Skin epidermis (tissue), 12 donors: ENCODE data around the gene FRMD1.
"Not testable (repeated sequence)": the region's sequence is repeated elsewhere in the genome, so short reads cannot be mapped to it uniquely, and the experiment has no call there.

ENCODE experiments used
- H3K27ac ChIP-seq, 21 experiments: fragments of 200-600 bp; sonication (generic) in 11 of 21; one replicate each; pipeline ENCODE4 v1.5.0; 2020; ENCODE audit warnings: mild to moderate bottlenecking in 3 of 21, inconsistent platforms in 2 of 21, moderate library complexity in 2 of 21
- H3K4me3 ChIP-seq, 7 experiments: fragments of 200-600 bp; sonication (generic) in 2 of 7; one replicate each; pipeline ENCODE4 v1.5.0; 2020; ENCODE audit warnings: inconsistent platforms in 2 of 7, mild to moderate bottlenecking in 2 of 7, moderate library complexity in 1 of 7

The FRMD1 gene

GRCh38 chr6:168084465-168085160, 5.6 kb upstream of the FRMD1 start:
- Histone ChIP-seq H3K4me3 (no peak overlapping the region), H3K27ac (no peak overlapping the region)

- Histone ChIP-seq H3K27ac (no peak overlapping the region), H3K4me3 (no peak overlapping the region)
These were observed 4.5 kb upstream of the FRMD1 start for GRCh38 chr6:168083514-168083885.

GRCh38 chr6:168082860-168083513, 4.0 kb upstream of the FRMD1 start:
- Histone ChIP-seq H3K27ac (no peak overlapping the region), H3K4me3 (no peak overlapping the region)

- no peak overlapping the region for H3K27ac ChIP-seq
- no peak overlapping the region for H3K4me3 ChIP-seq
These were observed 3.0 kb upstream of the FRMD1 start for GRCh38 chr6:168081858-168082546.

GRCh38 chr6:168080393-168081077, 1.5 kb upstream of the FRMD1 start:
- H3K4me3 ChIP-seq: no peak overlapping the region
- no peak overlapping the region for H3K27ac ChIP-seq

GRCh38 chr6:168078175-168078942, 653 bp downstream of the FRMD1 start:
- Histone ChIP-seq H3K4me3 (no peak overlapping the region), H3K27ac (no peak overlapping the region)

GRCh38 chr6:168077401-168077800, 1.6 kb downstream of the FRMD1 start:
- not testable (repeated sequence) for H3K27ac ChIP-seq, H3K4me3 ChIP-seq

GRCh38 chr6:168075787-168076202, 3.2 kb downstream of the FRMD1 start:
- Histone ChIP-seq H3K27ac (no peak overlapping the region), H3K4me3 (no peak overlapping the region)

GRCh38 chr6:168075216-168075615, 3.8 kb downstream of the FRMD1 start:
- Histone ChIP-seq H3K4me3 (no peak overlapping the region), H3K27ac (no peak overlapping the region)

GRCh38 chr6:168073937-168074730, 4.9 kb downstream of the FRMD1 start:
- Histone ChIP-seq H3K4me3 (no peak overlapping the region), H3K27ac (no peak overlapping the region)

GRCh38 chr6:168072730-168073129, 6.3 kb downstream of the FRMD1 start:
- no peak overlapping the region for H3K27ac ChIP-seq
- H3K4me3 ChIP-seq: no peak overlapping the region

GRCh38 chr6:168072261-168072660, 6.8 kb downstream of the FRMD1 start:
- no peak overlapping the region for H3K27ac ChIP-seq
- no peak overlapping the region for H3K4me3 ChIP-seq

- H3K27ac ChIP-seq: no peak overlapping the region
- no peak overlapping the region for H3K4me3 ChIP-seq
These were observed 7.4 kb downstream of the FRMD1 start for GRCh38 chr6:168071620-168072019.

GRCh38 chr6:168070804-168071203, 8.2 kb downstream of the FRMD1 start:
- Histone ChIP-seq H3K27ac (no peak overlapping the region), H3K4me3 (no peak overlapping the region)

- H3K4me3 ChIP-seq: no peak overlapping the region
- H3K27ac ChIP-seq: no peak overlapping the region
These were observed 11.8 kb downstream of the FRMD1 start for GRCh38 chr6:168067081-168067759.

GRCh38 chr6:168064226-168064807, 14.7 kb downstream of the FRMD1 start:
- Histone ChIP-seq H3K4me3 (no peak overlapping the region), H3K27ac (no peak overlapping the region)

- Histone ChIP-seq H3K4me3 (no peak overlapping the region), H3K27ac (no peak overlapping the region)
These were observed 15.6 kb downstream of the FRMD1 start for GRCh38 chr6:168063431-168063830.
